Activated T-cell treated with anti-CD3 and anti-CD28 coated beads, Interleukin-2, amount 50 U/mL, for 24 hours (primary cell): Measurements from ENCODE around the gene GPATCH4.

Source experiments
- DNase-seq: peaks from one replicate; pipeline ENCODE4 v3.0.0-alpha.2; 2020
- H3K27ac Mint-ChIP-seq: 2 replicates; pipeline ENCODE4 v1.8.0; 2020; ENCODE audit warnings: mild to moderate bottlenecking, mixed read lengths
- H3K27me3 Mint-ChIP-seq: 2 replicates; pipeline ENCODE4 v1.8.0; 2020; ENCODE audit warnings: mixed read lengths
- H3K36me3 Mint-ChIP-seq: 2 replicates; pipeline ENCODE4 v1.8.0; 2020; ENCODE audit warnings: low read depth, mixed read lengths
- H3K4me1 Mint-ChIP-seq: 2 replicates; pipeline ENCODE4 v1.8.0; 2020; ENCODE audit warnings: low read depth, mixed read lengths
- H3K4me3 Mint-ChIP-seq: 2 replicates; pipeline ENCODE4 v1.8.0; 2020; ENCODE audit warnings: mild to moderate bottlenecking, moderate library complexity, mixed read lengths
- H3K9me3 Mint-ChIP-seq: 2 replicates; pipeline ENCODE4 v1.8.0; 2020; ENCODE audit warnings: mixed read lengths

GPATCH4 gene

DNA sequence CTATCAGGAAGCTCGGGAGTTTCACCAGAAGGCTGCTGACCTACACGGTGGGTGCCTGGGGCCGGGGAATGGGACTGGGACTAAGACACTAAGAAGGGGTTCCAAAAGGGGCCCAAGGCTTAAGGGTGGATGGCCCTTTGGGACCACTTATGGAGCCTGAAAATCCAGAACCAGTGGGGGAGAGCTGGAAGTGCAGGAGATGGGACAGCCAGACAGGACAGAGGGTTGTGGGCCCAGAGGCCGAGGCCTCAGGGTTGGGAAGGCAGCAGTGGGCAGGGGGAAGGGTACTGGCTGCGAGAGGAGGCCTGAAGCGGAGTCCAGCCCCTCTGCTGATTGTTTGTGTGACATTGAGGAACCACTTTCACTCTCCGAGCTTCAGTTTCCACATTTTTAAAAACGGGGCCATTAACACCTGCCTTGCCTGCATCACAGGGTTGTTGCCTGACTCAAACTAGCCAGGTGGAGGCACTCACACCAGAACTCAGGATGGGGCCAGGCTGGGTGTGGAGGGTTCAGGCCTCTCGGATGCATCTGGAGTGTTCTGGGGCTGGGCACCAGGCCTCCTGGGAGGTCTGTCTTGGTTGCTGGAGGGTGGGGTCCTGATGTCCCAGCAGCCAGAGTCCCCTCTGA, 18.8 kb downstream of the GPATCH4 start:
- peak overlapping the region; percentile 83 for H3K4me3 Mint-ChIP-seq
- peak; percentile 60 for DNase-seq

DNA sequence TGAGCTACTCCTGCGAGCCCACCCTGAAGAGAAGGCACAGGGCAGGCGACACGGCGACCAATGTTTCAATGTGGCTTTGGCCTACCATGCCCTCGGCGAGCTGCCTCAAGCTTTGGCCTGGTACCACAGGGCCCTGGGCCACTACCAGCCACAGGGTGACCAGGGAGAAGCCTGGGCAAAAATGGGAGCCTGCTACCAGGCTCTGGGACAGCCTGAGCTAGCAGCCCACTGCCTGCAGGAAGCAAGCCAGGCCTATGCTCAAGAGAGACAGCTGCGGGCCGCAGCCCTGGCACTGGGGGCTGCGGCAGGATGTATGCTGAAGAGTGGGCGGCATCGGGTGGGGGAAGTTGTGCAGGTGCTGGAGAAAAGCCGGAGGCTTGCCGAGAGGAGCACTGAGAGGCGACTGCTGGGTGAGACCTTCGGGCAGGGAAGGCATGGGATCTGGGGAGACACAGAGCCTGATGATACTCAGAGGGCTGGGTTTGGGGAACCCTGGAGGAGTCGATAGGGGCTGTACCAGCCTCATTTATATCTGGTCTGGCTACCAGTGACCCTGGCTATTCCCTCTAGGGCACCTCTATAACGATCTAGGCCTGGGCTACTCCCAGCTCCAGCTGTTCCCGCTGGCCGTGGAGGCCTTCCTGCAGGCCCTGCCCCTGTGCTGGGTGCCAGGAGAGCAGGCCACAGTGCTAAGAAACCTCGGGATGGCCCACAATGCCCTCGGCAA, 19.5 kb downstream of the GPATCH4 start:
- no peaks in the 10 kb centered on the region for H3K9me3 Mint-ChIP-seq
- H3K4me3 Mint-ChIP-seq, result peak overlapping the region; percentile 83
- H3K27ac Mint-ChIP-seq, result peak overlapping the region; percentile 90

More for the DNA sequence above, 18.8 kb downstream of the GPATCH4 start:
- H3K36me3 Mint-ChIP-seq, result peaks cover 18% of the 10 kb centered on the region
- H3K9me3 Mint-ChIP-seq, result no peaks in the 10 kb centered on the region
- no peaks in the 10 kb centered on the region for H3K27me3 Mint-ChIP-seq
- peak overlapping the region; percentile 90 for H3K27ac Mint-ChIP-seq
- H3K4me1 Mint-ChIP-seq, result peaks cover 26% of the 10 kb centered on the region

DNA sequence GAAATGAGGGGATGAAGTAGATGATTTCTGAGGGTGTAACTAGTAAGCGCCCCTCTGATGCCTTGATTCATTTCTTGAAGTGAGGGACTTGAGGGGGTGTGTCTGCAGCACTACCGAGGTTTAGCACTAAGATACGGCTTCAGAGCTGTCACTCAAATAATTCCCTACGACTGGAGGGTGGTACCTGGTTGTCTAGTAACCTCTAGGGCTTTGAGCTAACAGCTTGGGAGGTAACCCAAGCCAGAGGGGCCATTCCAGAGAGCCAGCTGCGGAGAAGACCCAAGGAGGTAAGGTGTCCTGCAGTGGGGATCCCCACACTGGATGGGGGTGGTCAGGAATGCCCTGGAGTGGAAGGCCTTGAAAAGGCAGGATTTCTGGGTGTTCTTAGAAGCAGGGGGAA, 21.8 kb downstream of the GPATCH4 start, which contains the start of gene TTC24:
TTC24 (plus strand) TSS at position 252 of the 400 bp plus-strand sequence. CDS start 1,642 bp downstream, outside the sequence.
- Mint-ChIP-seq H3K9me3 (no peaks in the 10 kb centered on the region), H3K36me3 (peaks cover 11% of the 10 kb centered on the region), H3K4me1 (peaks cover 26% of the 10 kb centered on the region), H3K27ac (no peak within 1 kb of the TSS), H3K27me3 (no peaks in the 10 kb centered on the region), H3K4me3 (no peak within 1 kb of the TSS)
- DNase-seq, result no peak

More for the DNA sequence above, 19.5 kb downstream of the GPATCH4 start:
- DNase-seq, result peak; percentile 74
- Mint-ChIP-seq H3K36me3 (peaks cover 18% of the 10 kb centered on the region), H3K4me1 (peaks cover 26% of the 10 kb centered on the region), H3K27me3 (no peaks in the 10 kb centered on the region)

DNA sequence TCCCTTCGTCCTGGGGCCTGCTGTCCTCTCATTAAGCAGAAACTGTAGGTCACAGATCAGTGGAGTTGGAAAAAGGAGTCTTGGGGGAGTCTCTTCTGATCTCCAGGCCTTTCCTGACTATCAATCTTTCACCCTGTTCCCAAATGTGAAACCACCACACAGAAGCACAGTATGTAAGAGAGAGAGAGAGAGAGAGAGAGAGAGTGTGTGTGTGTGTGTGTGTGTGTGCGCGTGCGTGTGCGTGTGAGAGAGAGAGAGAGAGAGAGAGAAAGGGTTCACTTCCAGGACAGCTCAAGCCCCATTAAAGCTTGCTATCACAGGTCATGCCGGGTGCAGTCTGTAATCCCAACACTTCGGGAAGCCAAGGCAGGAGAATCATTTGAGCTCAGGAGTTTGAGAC, 23.2 kb downstream of the GPATCH4 start:
- H3K27ac Mint-ChIP-seq, result no peak overlapping the region
- H3K9me3 Mint-ChIP-seq, result no peaks in the 10 kb centered on the region
- H3K4me3 Mint-ChIP-seq, result no peak overlapping the region
- peaks cover 10% of the 10 kb centered on the region for H3K27me3 Mint-ChIP-seq
- peaks cover 15% of the 10 kb centered on the region for H3K4me1 Mint-ChIP-seq
- peaks cover 7% of the 10 kb centered on the region for H3K36me3 Mint-ChIP-seq
- no peak for DNase-seq

DNA sequence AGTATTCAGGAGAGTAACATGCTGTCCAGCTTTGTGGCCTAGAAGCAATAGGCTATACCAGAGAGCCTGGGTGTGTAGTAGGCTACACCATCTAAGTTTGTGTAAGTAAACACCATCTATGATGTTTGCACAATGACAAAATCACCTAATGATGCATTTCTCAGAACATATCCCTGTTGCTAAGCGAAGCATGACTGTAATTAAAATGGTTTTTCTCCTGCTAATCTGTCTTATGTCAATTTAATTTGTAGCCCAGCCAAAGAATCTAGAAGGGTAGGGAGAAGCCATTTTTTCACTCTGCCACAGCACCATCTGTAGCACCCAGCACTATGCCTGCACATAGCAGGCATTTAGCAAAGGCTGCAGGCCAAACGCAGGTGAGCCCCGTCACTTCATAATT, 23.7 kb downstream of the GPATCH4 start:
- Mint-ChIP-seq H3K4me1 (peaks cover 12% of the 10 kb centered on the region), H3K27ac (no peak overlapping the region), H3K4me3 (no peak overlapping the region), H3K9me3 (no peaks in the 10 kb centered on the region), H3K27me3 (peaks cover 16% of the 10 kb centered on the region), H3K36me3 (peaks cover 6% of the 10 kb centered on the region)
- DNase-seq, result no peak

DNA sequence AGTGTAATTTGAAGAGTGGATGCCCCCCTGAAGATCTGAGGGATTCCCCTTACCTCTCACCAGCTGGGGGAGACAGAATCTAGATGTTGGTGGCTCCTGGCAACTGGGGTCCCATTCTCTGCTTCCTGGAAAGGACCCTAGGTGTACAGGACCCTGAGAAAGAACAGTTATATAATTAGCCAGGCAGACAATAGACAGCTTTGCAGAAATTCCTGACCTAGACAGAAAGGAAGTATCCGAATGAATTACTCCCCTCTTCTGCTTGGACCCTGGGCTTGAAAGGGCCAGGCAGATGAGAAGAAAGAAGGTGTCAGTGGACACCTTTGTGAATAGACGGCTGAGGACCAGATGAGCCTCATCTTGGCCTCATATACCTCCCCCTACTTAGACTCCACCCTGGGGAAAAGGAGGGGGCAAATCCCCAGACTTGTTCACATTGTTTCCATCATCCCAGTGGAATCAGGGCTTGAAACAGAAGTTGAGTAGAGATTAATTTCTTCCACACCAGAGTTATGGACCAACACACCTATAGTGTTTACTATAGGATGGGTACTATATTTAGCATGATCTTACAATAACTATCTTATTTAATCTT, 27.1 kb downstream of the GPATCH4 start:
- no peak overlapping the region for H3K27ac Mint-ChIP-seq

DNA sequence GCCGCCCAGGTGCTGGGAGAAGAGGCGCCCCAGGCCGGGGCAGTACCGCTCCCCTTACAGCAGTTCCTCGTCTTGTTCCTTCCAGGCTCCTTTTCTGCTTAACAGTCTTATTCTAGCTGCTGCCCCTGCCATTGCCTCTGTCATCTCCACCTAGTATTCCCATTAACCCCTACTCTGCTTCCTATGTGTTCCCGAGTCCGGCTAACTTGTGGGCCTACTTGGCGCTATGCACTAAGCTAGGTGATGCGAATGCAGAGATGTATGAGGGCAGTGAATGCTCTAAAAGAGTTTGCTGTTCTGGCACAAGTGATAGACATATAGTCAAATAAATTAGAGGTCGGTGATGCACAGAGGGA, 28.6 kb downstream of the GPATCH4 start:
- Mint-ChIP-seq H3K27ac (peak overlapping the region; percentile 79), H3K36me3 (peaks cover 5% of the 10 kb centered on the region), H3K9me3 (no peaks in the 10 kb centered on the region), H3K4me1 (peaks cover 20% of the 10 kb centered on the region), H3K27me3 (peaks cover 36% of the 10 kb centered on the region), H3K4me3 (peak overlapping the region; percentile 89)
- no peak for DNase-seq

More for the DNA sequence above, 27.1 kb downstream of the GPATCH4 start:
- no peaks in the 10 kb centered on the region for H3K9me3 Mint-ChIP-seq
- peaks cover 36% of the 10 kb centered on the region for H3K27me3 Mint-ChIP-seq
- H3K4me3 Mint-ChIP-seq, result no peak overlapping the region
- no peak for DNase-seq
- peaks cover 20% of the 10 kb centered on the region for H3K4me1 Mint-ChIP-seq
- H3K36me3 Mint-ChIP-seq, result peaks cover 5% of the 10 kb centered on the region

DNA sequence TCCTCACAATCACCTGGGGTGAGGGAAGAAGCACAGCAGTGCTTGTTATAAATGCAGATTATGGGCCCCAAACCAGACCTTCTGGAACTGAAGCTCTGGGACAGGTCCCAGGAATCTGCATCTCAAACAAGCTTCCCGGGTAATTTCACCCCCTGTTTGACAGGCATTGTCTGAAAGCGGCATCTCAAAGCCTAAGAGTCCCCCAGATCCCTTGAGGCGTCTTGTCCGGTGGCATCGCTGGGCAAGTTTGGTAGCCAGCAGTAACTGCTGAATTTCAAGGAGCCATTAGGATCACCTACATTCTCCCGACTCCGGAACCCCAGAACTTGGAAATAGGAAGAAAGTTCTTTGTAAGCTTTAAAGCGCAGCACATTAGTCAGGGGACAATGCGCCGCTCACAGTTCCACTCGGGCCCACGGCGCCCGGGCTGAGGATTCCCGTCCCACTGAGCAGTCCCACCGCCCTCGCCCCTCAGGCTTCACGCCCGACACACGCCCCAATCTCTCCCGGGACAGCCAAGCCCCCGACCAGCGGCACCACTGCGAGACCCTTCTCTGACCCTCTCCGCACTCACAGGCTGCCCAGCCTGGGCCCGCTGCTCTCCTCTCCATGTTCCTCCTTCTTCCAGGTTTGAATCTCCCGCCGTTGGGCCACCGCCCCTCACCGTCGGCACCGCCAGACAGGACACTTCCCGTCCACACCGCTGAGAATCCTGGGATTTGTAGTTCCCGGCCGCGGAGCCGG, 29.2 kb downstream of the GPATCH4 start, which contains the start of gene IQGAP3:
IQGAP3 (minus strand) TSS at position 647 of the 744 bp plus-strand sequence; CDS start at position 611, 36 bp downstream.
- Mint-ChIP-seq H3K36me3 (peaks cover 5% of the 10 kb centered on the region), H3K27ac (peak within 1 kb of the TSS; percentile 79), H3K4me3 (peak within 1 kb of the TSS; percentile 89), H3K27me3 (peaks cover 36% of the 10 kb centered on the region), H3K9me3 (no peaks in the 10 kb centered on the region), H3K4me1 (peaks cover 20% of the 10 kb centered on the region)
- DNase-seq, result peak; percentile 78

DNA sequence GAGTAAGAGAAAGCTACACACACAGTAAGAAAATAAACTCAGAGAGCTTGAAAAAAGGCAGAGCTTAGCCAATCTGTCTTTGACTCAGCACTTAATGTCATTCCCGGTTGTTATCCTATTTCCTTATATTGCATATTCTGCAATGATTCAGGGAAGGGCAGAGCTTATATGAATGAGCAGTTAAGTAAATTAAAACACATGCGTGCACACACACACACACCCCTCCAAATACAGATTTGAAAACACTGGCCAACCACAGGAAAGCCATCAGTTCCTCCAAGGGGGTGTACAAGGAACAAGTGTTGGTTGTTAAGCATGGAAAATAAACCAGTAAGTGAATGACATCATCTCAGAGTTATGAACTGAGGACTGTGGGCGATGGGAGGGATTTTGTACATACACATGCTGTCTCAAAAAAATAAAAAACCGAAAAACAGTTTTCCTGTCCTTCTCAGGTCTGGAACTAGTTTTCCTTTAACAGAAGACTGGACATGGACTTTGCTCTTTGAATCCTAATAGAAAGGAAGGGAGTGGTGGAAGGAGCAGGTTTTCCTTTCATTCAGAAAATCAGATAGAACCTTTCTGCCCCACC, 29.9 kb downstream of the GPATCH4 start:
- Mint-ChIP-seq H3K36me3 (peaks cover 5% of the 10 kb centered on the region), H3K27ac (no peak overlapping the region), H3K4me1 (peaks cover 20% of the 10 kb centered on the region), H3K4me3 (peak overlapping the region; percentile 89), H3K27me3 (peaks cover 36% of the 10 kb centered on the region), H3K9me3 (no peaks in the 10 kb centered on the region)
- DNase-seq, result no peak

DNA sequence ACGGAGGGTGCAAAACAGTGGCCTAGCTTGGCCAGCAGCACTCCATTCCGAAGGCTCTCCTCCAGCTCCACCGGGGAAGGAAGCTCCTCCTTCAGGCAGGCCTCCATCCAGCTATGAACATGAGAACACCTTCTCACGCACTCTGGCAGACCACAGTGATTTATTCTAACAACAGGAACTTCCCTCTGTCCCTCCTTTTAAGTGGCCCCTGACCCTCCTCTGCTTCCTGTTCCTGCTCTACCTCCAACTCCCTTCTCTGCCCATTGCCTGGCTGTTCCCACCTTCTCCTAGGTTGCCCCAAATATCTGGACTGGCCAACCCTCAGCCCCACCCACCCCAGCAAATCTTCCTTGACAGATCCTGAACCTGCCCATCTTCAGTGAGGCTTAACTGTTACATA, 34.8 kb downstream of the GPATCH4 start:
- H3K36me3 Mint-ChIP-seq, result no peaks in the 10 kb centered on the region
- H3K27me3 Mint-ChIP-seq, result peaks cover 9% of the 10 kb centered on the region
- H3K9me3 Mint-ChIP-seq, result no peaks in the 10 kb centered on the region
- no peak for DNase-seq
- H3K4me1 Mint-ChIP-seq, result peaks cover 7% of the 10 kb centered on the region
- H3K27ac Mint-ChIP-seq, result no peak overlapping the region
- no peak overlapping the region for H3K4me3 Mint-ChIP-seq

DNA sequence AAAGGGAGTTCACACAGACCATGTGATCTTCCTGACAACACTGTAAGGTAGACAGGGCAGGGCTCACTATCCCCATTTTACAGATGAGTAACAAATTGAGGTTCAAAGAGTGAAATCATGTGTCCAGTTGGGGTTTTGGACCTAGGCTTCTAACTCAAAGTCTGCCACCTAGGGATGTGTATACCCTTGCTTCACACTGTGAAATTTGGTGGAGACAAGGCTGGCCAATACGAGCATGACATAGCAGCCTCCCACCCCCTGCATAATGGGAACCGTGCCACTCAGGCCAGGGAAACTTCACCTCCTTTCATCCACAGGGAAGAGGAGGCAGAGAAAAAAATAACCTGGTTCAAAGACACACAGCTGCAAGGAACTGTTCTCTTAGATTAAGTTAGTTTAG, 35.8 kb downstream of the GPATCH4 start:
- Mint-ChIP-seq H3K36me3 (no peaks in the 10 kb centered on the region), H3K4me1 (no peaks in the 10 kb centered on the region), H3K27me3 (peaks cover under 1% of the 10 kb centered on the region), H3K4me3 (no peak overlapping the region), H3K27ac (no peak overlapping the region), H3K9me3 (no peaks in the 10 kb centered on the region)
- no peak for DNase-seq

DNA sequence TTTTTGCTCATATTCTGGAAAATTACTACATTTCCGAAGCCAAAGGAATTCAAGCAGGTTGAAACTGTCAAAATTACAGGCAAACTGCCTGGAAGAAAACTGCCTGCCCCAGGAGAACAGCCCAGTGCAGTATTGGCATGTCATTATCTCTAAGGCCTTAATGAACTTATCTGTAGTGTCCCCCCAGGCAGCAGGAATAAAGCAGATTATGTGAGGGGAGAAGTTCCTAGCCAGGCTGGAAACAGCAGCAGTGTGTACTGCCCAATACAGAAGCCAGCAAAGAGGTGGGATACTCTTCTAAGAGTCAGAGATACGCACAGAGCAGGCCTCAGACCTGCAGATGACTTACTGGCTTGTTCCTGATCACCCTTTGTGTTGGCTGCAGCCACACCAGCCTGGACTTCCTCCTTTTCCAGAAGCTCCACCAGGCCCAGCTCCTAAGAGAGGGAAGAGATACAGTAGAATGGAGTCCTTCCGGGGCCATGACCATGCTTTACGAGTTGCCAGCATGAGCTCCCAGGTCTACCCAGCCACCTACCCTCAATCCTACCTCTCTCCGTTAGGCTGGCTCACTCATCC, 40.6 kb downstream of the GPATCH4 start:
- no peaks in the 10 kb centered on the region for H3K27me3 Mint-ChIP-seq
- H3K4me3 Mint-ChIP-seq, result no peak overlapping the region
- no peaks in the 10 kb centered on the region for H3K36me3 Mint-ChIP-seq
- no peak overlapping the region for H3K27ac Mint-ChIP-seq
- DNase-seq, result no peak
- H3K9me3 Mint-ChIP-seq, result no peaks in the 10 kb centered on the region
- H3K4me1 Mint-ChIP-seq, result no peaks in the 10 kb centered on the region

DNA sequence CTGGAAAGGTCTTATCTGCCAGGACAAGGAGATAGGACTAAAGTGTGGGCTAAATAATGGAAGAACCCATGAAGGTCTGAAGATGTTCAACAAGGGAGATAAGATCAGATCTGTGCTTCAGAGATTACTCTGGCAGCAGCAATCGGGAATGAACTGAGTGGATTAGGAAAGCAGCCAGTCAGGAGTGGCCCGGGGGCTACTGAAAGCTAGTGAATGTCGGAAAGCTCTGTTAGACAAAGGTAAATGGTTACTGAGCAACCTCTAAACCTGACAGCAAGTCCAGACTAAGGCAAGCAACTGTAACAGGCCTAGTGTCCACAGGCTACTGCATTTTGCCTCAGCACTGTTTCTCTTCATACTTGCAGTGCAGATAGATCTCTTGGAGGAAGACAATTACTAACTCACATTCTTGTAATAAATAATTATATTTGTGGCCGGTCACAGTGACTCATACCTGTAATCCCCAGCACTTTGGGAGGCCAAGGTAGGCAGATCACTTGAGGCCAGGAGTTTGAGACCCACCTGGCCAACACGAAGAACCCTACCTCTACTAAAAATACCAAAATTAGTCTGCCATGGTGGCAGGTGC, 41.4 kb downstream of the GPATCH4 start:
- Mint-ChIP-seq H3K9me3 (no peaks in the 10 kb centered on the region), H3K36me3 (no peaks in the 10 kb centered on the region), H3K27ac (no peak overlapping the region), H3K4me3 (no peak overlapping the region), H3K27me3 (no peaks in the 10 kb centered on the region), H3K4me1 (no peaks in the 10 kb centered on the region)
- no peak for DNase-seq
